Measurements from ENCODE around the gene CBLN4.

The CBLN4 gene

GRCh38 chr20:56005389-56005715 lies at the start of gene CBLN4:
Gene CBLN4 (minus strand): TSS chr20:56005519. CDS start chr20:56004171, 1,348 bp downstream.
- no peak for DNase-seq

GRCh38 chr20:56043227-56043626 lies 37.9 kb upstream of the CBLN4 start:
- no peak for DNase-seq

GRCh38 chr20:56032251-56032650 lies 26.9 kb upstream of the CBLN4 start:
- DNase-seq, result no peak

- no peak for DNase-seq
Measured at GRCh38 chr20:56018716-56019115, 13.4 kb upstream of the CBLN4 start.

GRCh38 chr20:56018194-56018593 lies 12.9 kb upstream of the CBLN4 start:
- no peak for DNase-seq

- DNase-seq, result no peak
Measured at GRCh38 chr20:56017560-56017959, 12.2 kb upstream of the CBLN4 start.

GRCh38 chr20:56014998-56015397 lies 9.7 kb upstream of the CBLN4 start:
- DNase-seq, result no peak

GRCh38 chr20:56014151-56014550 lies 8.8 kb upstream of the CBLN4 start:
- DNase-seq, result no peak

GRCh38 chr20:56004611-56005388 lies 519 bp downstream of the CBLN4 start:
- DNase-seq, result no peak

GRCh38 chr20:56004007-56004406 lies 1.3 kb downstream of the CBLN4 start:
- DNase-seq, result no peak

GRCh38 chr20:56002908-56003800 lies 2.2 kb downstream of the CBLN4 start:
- no peak for DNase-seq

GRCh38 chr20:56001890-56002289 lies 3.4 kb downstream of the CBLN4 start:
- no peak for DNase-seq

GRCh38 chr20:56001106-56001785 lies 4.1 kb downstream of the CBLN4 start:
- no peak for DNase-seq

GRCh38 chr20:55978550-55978949 lies 26.8 kb downstream of the CBLN4 start:
- DNase-seq, result no peak

- DNase-seq, result no peak
Measured at GRCh38 chr20:55977690-55978459, 27.4 kb downstream of the CBLN4 start.

- no peak for DNase-seq
Measured at GRCh38 chr20:55974491-55975202, 30.7 kb downstream of the CBLN4 start.

GRCh38 chr20:55964790-55965189 lies 40.5 kb downstream of the CBLN4 start:
- no peak for DNase-seq

GRCh38 chr20:55961376-55962330 lies 43.7 kb downstream of the CBLN4 start:
- no peak for DNase-seq

- DNase-seq, result no peak
Measured at GRCh38 chr20:55953201-55953600, 52.1 kb downstream of the CBLN4 start.

GRCh38 chr20:55947701-55948100 lies 57.6 kb downstream of the CBLN4 start:
- DNase-seq, result no peak
